Amniotic stem cell (primary cell): ENCODE results near the gene NPC1L1.
"Not testable (repeated sequence)": the region's sequence is repeated elsewhere in the genome, so short reads cannot be mapped to it uniquely, and the experiment has no call there.

Experiments
- DNase-seq: peaks from one replicate; lab custom pipeline; 2025; lab: John Stamatoyannopoulos, UW

NPC1L1 gene

DNA sequence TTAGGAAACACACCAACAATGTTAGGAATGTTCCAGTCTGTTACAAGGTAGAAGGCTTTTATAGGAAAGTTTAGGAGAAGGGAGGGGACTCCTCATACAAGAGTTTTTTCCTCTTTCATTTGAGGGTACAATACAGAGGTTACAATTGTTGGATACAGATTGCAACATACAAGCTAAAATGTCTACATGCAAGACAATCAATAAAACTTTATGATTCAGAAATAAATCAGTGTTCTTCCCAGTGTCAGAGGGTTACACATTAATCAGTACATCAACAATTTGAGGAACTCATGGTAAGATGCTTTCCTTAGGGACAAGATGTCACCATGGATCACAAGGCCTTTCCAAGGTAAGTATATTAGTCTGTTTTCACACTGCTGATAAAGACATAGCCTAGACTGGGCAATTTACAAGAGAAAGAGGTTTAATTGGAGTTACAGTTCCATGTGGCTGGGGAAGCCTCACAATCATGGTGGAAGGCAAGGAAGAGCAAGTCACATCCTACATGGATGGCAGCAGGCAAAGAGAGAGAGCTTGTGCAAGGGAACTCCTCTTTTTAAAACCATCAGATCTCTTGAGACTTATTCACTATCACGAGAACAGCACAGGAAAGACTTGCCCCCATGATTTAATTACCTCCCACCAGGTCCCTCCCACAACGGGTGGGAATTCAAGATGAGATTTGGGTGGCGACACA lies 34.4 kb downstream of the NPC1L1 start:
- not testable (repeated sequence) for DNase-seq

DNA sequence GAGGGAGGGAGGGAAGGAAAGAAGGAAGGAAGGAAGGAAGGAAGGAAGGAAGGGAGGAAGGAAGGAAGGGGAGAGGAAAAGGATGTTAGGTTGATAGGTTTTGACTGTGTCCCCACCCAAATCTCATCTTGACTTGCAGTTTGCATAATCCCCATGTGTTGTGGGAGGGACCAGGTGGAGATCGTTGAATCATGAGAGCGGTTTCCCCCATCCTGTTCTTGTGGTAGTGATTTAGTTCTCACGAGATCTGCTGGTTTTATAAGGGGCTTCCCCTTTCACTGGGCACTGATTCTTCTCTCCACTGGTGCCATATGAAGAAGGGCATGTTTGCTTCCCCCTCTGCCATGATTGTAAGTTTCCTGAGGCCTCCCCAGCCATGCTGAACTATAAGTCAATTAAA lies 35.5 kb downstream of the NPC1L1 start:
- DNase-seq = no peak

GRCh38 chr7:44498230-44498954 lies 42.7 kb downstream of the NPC1L1 start:
- no peak for DNase-seq

DNA sequence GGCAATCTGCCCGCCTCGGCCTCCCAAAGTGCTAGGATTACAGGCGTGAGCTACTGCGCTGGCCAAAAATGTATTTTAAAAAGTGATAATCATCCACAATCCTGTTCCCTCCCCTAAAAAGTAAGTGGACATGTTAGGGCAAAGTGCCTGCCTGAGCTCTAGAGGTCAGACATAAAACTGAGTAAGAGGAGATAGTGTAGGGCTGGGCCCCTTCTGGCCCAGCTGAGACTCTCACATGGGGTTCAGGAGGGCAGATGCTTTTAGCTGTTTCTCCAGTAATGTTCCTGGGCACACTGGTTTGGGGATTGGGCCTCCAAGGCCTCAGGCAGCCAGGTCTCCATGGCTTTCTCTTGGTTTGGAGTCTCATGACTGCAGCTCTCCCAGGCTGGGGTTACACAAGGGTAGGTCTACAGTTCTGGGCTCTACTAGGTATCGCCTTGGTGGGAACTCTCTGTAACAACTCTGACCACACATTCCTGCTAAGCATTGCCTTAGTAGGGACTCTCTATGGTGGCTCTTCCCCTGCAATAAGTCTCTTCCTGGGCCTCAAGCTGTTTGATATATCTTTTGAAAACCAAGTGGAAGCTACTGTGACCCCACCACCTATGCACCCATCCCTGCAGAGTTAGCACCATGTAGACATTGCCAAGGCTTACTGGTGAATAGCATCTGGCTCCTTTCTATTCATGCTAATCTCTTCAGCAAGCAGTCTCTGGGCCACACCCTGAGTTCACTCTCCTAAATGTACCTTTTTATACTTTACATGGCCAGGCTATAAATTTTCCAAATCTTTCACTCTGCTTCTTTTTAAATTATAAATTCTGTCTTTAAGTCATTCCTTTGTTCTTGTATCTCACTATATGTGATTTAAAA lies 43.7 kb downstream of the NPC1L1 start:
- DNase-seq = no peak

GRCh38 chr7:44496385-44496784 lies 44.7 kb downstream of the NPC1L1 start:
- no peak for DNase-seq

GRCh38 chr7:44494960-44495359 lies 46.2 kb downstream of the NPC1L1 start:
- no peak for DNase-seq

DNA sequence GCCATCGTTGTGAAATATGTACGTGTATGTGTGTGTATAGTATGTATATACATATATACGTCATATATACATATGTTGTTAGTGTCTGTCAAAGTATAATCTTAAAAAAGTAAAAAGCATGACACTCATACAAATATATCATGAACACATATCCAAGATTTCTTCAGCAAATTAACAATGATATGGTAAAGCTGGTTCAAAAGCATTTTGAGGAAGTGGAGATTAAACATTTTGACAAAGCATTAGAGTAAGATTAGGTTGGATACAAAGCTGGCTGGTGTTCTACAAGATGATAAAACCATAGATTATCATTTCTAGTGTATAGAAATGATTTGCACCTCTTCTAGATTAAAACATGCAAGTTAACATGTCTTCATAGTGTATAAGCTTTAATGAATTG lies 49.9 kb downstream of the NPC1L1 start:
- no peak for DNase-seq

DNA sequence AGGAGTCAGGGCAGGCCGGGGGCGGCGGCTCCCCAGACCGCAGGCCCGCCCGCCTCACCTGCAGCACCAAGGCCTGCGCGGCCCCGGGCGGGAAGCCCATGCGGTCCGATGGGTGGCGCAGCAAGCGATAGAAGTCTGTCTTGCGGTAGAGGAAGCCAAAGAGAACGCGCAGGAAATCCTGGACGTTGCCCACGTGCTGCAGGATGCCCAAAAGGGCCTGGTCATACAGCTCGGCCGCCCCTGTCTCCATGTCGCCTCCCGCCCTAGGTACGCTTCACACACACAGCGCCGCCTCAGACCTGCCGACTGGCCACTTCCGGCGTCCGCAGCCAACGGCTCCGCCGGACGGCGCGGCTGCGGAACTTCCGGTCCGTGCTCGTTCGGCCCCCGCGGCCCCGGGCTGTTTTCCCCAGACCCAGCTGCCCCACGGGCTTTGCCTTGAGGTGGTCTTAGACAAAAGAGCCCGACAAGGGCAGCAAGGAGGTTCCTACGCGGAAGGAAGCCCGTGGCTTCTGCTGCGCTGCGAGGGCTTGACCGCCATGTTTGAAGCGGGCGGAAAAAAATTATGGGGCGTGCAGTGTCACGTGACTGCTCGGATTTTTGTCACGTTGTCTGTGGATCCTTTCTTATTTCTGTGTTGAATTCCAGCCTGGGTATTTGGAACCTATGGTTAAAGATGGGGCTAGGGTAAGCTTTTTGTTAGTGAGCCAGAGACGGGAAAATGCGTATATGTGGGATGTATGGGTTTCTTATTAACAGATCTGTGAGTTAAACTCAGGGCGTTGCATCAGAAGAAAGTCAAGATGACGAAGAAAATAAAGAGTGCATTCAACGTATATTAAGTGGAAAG lies 50.6 kb downstream of the NPC1L1 start, which contains the start of gene NUDCD3:
NUDCD3 (minus strand) TSS at position 308 of the 850 bp plus-strand sequence; CDS start at position 250, 58 bp downstream.
- DNase-seq = peak; percentile 60

DNA sequence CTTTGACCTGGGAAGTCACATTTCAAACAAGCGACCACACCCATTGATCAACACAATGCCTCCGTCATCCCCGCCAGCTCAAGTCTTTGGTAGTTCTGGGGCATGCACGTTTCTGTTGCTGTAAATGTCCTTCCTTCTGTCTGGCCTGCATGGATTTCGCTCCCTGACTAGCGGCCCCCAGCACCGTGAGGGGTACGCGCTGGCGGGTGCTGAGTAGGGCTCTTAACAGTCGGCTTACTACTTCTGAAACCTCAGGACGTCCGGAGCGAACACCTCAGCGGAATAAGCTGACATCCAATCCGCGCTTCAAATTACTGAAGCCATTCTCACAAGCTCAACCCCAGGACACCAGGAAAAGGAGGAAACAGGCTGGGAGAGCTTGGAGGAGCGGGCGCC lies 51.2 kb downstream of the NPC1L1 start:
- DNase-seq = no peak

DNA sequence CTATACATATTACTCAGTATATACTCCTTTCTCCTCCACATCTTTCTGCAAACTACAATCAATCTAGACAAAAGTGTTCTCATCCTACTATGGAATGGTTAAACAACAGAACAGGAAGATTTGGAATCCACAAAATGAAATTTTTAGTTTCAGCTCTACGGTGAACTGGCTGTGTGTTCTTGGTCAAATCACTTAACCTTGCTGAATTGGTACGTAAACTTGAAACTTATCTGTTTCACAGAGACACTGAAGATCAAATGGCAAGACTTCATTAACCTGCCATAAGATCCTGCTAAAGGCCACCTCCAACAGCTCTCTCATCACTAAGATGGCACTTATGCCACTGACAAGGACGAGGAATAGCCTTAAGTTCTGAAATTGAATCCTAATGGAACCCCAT lies 52.2 kb downstream of the NPC1L1 start:
- DNase-seq = no peak

GRCh38 chr7:44486693-44487092 lies 54.4 kb downstream of the NPC1L1 start:
- no peak for DNase-seq

GRCh38 chr7:44486001-44486400 lies 55.1 kb downstream of the NPC1L1 start:
- no peak for DNase-seq

DNA sequence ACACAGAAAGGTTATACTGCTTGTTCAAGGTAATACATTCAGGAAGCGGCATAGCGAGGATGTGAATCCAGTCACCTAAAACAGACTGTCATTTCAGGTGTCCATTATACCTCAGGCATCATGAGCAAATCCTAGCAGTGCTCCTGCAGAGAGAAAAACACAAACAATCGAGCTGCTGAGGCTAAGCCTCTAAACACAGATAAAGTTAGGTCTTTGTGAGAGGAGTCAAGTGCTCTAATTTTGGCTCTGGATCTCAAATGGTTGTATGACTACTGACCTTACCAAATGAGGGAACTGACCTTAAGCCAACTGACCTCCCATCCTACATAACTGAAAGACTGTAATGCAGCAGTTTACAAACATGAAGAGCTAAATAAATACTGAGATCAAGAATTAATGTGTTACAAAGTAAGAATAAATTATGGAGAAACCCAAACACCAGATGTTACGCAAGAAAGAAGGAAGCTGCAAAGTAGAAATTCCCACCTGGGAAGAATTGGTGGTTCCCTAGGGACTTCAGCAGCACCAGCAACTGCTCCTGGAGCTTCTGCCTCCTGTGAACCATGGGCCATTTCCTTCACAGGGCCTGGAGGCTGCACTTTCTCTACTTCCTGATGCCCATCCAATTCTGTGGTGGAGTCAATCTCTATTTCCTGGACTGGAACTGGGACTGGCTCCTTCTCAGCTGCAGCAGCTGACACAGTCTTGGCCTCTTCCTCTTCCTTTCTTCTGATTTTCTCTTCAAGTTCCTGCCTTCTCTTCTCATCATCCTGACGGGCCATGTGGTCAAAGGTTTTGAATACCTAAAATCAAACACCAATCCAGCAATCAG lies 56.4 kb downstream of the NPC1L1 start:
- no peak for DNase-seq

- no peak for DNase-seq
Measured at GRCh38 chr7:44482502-44483485, 58.3 kb downstream of the NPC1L1 start.

- no peak for DNase-seq
Measured at GRCh38 chr7:44477938-44478337, 63.2 kb downstream of the NPC1L1 start.

DNA sequence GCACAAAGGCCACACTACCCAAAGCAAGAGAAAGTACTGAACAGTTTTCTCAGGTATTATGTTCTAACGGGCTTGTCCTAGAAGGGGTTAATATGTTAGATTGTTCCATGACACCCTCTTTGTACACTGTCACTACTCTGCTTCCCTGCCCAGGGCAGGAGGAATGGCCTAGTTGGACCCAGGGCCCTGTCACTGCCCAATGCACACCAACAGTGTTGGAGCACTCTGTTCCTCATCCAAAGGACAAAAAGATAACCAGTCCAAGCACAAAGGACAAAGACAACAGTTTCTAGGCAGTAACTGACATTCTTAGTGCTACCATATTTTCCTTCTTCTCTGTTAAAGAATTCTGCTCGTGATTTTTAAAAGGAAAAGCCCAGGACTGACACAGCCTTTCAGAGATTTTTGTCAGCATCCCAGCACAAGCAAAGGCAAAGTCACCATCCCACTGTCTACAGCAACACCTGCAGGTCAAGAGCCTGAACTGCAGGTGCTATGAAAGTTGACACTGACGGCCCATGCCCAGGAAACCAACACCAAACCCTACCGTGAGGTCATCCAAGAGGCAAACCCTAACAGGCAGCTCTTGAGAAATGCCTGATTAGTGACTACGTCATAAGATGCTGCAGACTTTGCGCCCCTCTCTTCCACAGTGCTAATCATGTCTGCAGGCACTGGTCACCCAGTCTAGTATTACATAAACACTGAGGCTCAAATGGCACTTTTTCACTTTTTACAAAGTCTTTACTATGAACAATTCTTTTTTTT lies 63.9 kb downstream of the NPC1L1 start:
- peak; percentile 49 for DNase-seq

DNA sequence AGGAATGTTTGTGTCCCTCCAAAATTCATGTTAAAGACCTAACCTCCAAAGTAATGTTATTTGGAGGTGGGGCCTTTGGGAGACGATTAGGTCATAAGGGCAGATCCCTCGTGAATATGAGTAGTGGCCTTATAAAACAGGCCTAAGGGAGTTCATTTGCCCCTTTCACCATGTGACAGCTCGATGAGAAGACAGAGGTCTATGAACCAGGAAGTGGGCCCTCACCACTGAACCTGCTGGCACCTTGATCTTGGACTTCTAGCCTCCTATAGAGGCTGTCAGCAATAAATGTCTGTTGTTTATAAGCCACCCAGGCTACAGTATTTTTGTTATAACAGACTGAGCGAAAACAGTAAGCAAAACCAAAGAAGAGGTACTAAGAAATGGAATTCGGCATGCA lies 64.8 kb downstream of the NPC1L1 start:
- no peak for DNase-seq

DNA sequence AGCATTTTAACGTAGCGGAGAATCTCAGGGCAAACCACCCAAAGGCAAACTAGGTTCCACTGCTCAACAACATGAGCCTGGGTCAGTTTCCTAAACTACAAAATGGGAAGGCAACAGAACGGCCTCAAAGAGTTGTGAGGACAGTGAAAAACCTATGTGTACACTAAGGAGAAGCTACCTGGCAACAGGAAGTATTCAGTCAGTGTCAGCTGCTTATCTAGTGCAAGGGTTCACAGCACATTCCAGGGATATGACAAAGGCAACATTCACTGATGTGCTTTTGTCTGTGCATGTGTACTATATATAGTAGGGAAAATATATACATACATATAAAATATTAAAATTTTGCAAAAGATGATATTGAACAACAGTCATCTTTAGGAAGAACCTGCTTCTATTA lies 67.8 kb downstream of the NPC1L1 start:
- DNase-seq = no peak

DNA sequence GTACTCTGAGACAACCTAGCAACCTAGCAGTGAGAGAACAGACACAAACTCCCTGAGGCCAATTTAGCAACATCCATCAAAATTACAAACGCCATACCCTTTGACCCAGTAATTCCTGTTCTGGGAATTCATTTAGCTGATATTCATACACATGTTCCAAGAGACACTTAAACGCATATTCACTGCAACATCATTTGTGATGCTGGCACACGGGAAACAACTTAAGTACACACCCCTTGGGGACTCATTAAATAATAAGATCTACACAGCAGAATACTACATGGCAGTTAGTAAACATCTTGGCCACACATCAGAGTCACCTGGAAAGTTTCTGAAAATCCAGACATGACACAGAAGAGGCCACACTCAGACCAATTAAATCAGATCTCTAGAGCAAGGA lies 68.3 kb downstream of the NPC1L1 start:
- DNase-seq = no peak
